ENCODE results near the gene THSD8.

The THSD8 gene

GRCh38 chr19:12774588-12775555, 27.0 kb upstream of the THSD8 start, which contains the start of gene HOOK2:
HOOK2 (minus strand) TSS chr19:12775552; CDS start chr19:12775449, 103 bp downstream.
- DNase-seq (peak in 1 of 2 donors; percentile 41), ATAC-seq (peak; percentile 15)
- Mint-ChIP-seq H3K27me3 (no peaks in the 10 kb centered on the region), H3K9me3 (no peaks in the 10 kb centered on the region), H3K4me1 (peaks cover 56% of the 10 kb centered on the region), H3K27ac (peak within 1 kb of the TSS in 1 of 2 donors; percentile 95), H3K4me3 (peak within 1 kb of the TSS; percentile 70 to 81)

- Mint-ChIP-seq H3K27me3 (no peaks in the 10 kb centered on the region), H3K9me3 (no peaks in the 10 kb centered on the region), H3K4me1 (peaks cover 59% of the 10 kb centered on the region), H3K4me3 (peak overlapping the region; percentile 89 to 94), H3K27ac (peak overlapping the region; percentile 24 to 34)
- DNase-seq (peak; percentile 84 to 87), ATAC-seq (peak; percentile 57)
Measured at GRCh38 chr19:12777217-12778016, 24.5 kb upstream of the THSD8 start.

GRCh38 chr19:12778017-12778904, 23.6 kb upstream of the THSD8 start:
- Mint-ChIP-seq H3K27me3 (no peaks in the 10 kb centered on the region), H3K9me3 (no peaks in the 10 kb centered on the region), H3K27ac (peak overlapping the region; percentile 90 to 94), H3K4me1 (peaks cover 58% of the 10 kb centered on the region), H3K4me3 (peak overlapping the region; percentile 89 to 94)
- DNase-seq: peak; percentile 59 to 69
- ATAC-seq: peak; percentile 22

GRCh38 chr19:12778905-12779161, 23.0 kb upstream of the THSD8 start:
- DNase-seq (no peak), ATAC-seq (no peak)
- Mint-ChIP-seq H3K27ac (peak overlapping the region in 1 of 2 donors; percentile 94), H3K27me3 (no peaks in the 10 kb centered on the region), H3K4me3 (peak overlapping the region; percentile 89 to 94), H3K9me3 (no peaks in the 10 kb centered on the region), H3K4me1 (peaks cover 52% of the 10 kb centered on the region)

GRCh38 chr19:12779162-12779993, 22.5 kb upstream of the THSD8 start:
- DNase-seq: no peak
- H3K27ac Mint-ChIP-seq: peak overlapping the region; percentile 6 to 23
- peaks cover 48% of the 10 kb centered on the region for H3K4me1 Mint-ChIP-seq

GRCh38 chr19:12782174-12782423, 19.8 kb upstream of the THSD8 start:
- Mint-ChIP-seq H3K27ac (peak overlapping the region; percentile 89 to 95), H3K4me3 (peak overlapping the region; percentile 88 to 89), H3K9me3 (no peaks in the 10 kb centered on the region), H3K27me3 (no peaks in the 10 kb centered on the region), H3K4me1 (peaks cover 41% of the 10 kb centered on the region)
- no peak for ATAC-seq
- no peak for DNase-seq

More at GRCh38 chr19:12779162-12779993, 22.5 kb upstream of the THSD8 start:
- H3K27me3 Mint-ChIP-seq: no peaks in the 10 kb centered on the region
- ATAC-seq: no peak
- H3K4me3 Mint-ChIP-seq: peak overlapping the region; percentile 89 to 94
- H3K9me3 Mint-ChIP-seq: no peaks in the 10 kb centered on the region

- Mint-ChIP-seq H3K27me3 (no peaks in the 10 kb centered on the region), H3K4me1 (peaks cover 35% of the 10 kb centered on the region), H3K27ac (peak overlapping the region; percentile 90 to 95), H3K9me3 (no peaks in the 10 kb centered on the region), H3K4me3 (peak overlapping the region; percentile 88 to 89)
- ATAC-seq: peak; percentile 70
- peak; percentile 95 to 97 for DNase-seq
Measured at GRCh38 chr19:12782424-12783290, 19.2 kb upstream of the THSD8 start.

GRCh38 chr19:12783291-12783848, 18.5 kb upstream of the THSD8 start:
- no peaks in the 10 kb centered on the region for H3K9me3 Mint-ChIP-seq
- peak overlapping the region; percentile 89 to 94 for H3K27ac Mint-ChIP-seq
- no peak overlapping the region for H3K4me3 Mint-ChIP-seq
- DNase-seq (peak; percentile 84 to 94), ATAC-seq (peak; percentile 54)
- H3K27me3 Mint-ChIP-seq: no peaks in the 10 kb centered on the region
- peaks cover 34% of the 10 kb centered on the region for H3K4me1 Mint-ChIP-seq

GRCh38 chr19:12783849-12784393, 17.9 kb upstream of the THSD8 start:
- ATAC-seq (peak; percentile 4), DNase-seq (peak in 1 of 2 donors; percentile 50)
- H3K9me3 Mint-ChIP-seq: no peaks in the 10 kb centered on the region
- peak overlapping the region; percentile 89 to 94 for H3K27ac Mint-ChIP-seq
- H3K4me1 Mint-ChIP-seq: peaks cover 34% of the 10 kb centered on the region
- no peak overlapping the region for H3K4me3 Mint-ChIP-seq
- no peaks in the 10 kb centered on the region for H3K27me3 Mint-ChIP-seq

- ATAC-seq (no peak), DNase-seq (peak in 1 of 2 donors; percentile 36)
- H3K4me1 Mint-ChIP-seq: peaks cover 33% of the 10 kb centered on the region
- H3K9me3 Mint-ChIP-seq: no peaks in the 10 kb centered on the region
- no peak overlapping the region for H3K4me3 Mint-ChIP-seq
- H3K27me3 Mint-ChIP-seq: no peaks in the 10 kb centered on the region
- H3K27ac Mint-ChIP-seq: no peak overlapping the region
Measured at GRCh38 chr19:12784394-12784870, 17.4 kb upstream of the THSD8 start.

GRCh38 chr19:12784871-12785430, 16.9 kb upstream of the THSD8 start:
- no peak overlapping the region for H3K4me3 Mint-ChIP-seq
- no peak overlapping the region for H3K27ac Mint-ChIP-seq
- peaks cover 28% of the 10 kb centered on the region for H3K4me1 Mint-ChIP-seq
- no peaks in the 10 kb centered on the region for H3K9me3 Mint-ChIP-seq
- no peaks in the 10 kb centered on the region for H3K27me3 Mint-ChIP-seq
- DNase-seq (peak in 1 of 2 donors; percentile 60), ATAC-seq (peak; percentile 1)

- no peak overlapping the region for H3K27ac Mint-ChIP-seq
- ATAC-seq (no peak), DNase-seq (no peak)
- no peaks in the 10 kb centered on the region for H3K9me3 Mint-ChIP-seq
- H3K4me1 Mint-ChIP-seq: peaks cover 25% of the 10 kb centered on the region
- no peak overlapping the region for H3K4me3 Mint-ChIP-seq
- no peaks in the 10 kb centered on the region for H3K27me3 Mint-ChIP-seq
Measured at GRCh38 chr19:12785431-12786031, 16.3 kb upstream of the THSD8 start.

All from stimulated activated naive CD8-positive, alpha-beta T cell treated with anti-CD3 and anti-CD28 coated beads, Interleukin-15, amount 100 ng/mL, for 72 hours (primary cell).